HG03565 (cell line): ENCODE results near the gene AGBL1.

Source experiments
- ATAC-seq: cut with Tn5 transposase; IDR thresholded peaks from one replicate; pipeline ENCODE4 v1.9.1; 2021; ENCODE audit warnings: mild to moderate bottlenecking, moderate library complexity; ENCODE audit not compliant: unreplicated experiment

The AGBL1 gene

DNA sequence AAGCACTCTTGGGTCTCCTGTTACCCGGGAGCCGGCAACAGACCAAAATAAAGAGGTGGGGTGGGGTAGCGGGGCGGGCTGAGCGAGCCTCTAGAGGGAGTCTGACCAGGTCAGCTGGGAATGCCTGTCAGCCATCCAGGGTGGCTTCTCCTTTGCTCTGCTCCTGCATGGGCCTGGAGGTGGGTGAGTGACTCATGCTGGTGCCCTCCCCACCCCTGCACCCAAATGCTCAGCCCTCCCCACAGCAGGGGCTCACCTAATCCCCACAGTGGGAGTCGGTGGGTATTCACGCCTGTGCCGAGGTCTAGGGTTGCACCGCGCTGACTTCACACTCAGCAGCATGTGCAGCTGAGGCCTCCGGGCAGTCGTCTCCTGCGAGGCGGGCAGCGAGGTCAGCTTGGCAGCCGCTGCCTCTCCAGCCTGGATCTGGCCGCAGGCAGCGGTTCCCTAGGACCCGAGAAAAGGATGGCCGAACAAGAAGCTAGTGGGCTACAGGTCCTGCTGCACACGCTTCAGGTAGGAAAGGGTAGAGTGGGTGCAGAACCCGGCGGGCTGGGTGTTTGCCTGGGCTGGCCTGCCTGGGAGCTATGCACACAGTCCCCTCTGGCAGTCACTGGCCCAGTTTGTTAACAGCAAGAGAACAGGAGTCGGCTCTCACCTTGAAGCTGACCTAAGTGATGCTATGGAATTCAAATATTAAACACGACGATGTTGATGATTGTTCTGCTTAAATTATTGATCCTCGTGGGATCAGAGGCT lies at the start of gene AGBL1:
TSS of gene AGBL1 (plus strand) at position 364 of the 759 bp plus-strand sequence.
- ATAC-seq, result no peak

DNA sequence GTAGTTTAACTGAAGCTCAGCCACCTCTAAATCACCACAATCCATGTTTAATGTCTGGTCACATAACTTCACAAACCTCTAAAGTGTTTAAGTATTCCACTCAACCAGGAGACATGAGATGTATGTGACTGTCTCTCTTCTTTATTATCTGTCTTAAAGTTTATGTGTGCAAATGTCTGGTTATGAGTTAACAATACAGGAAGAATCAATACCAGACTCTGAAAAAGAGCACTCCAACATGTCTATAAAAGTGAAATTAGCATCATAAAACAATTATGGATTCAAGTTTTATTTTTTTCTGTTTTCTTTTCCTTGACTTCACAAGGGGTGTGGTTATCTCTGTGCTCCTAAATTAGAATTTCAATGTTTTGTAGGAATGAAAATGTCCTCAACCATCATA lies 44.8 kb upstream of the AGBL1 start:
- ATAC-seq, result no peak

DNA sequence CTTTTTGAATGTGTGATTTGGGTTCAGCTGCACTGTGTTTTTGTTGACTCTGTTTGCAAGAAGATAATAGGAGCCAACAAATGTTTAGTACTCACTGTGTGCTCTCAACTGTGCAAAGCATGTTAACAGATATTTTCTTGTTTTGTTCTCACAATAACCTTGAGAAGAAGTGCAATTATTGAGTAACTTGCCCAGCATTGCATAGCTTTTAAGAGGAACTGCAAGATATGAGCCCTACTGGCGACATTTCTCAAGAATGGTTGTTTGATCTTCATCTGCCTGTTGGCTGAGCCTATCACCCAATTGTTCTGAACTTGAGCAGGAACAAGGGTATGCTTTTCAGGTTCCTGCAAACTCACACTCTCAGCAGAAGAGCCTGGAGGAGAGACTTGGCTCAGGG lies 43.4 kb upstream of the AGBL1 start:
- ATAC-seq, result no peak

DNA sequence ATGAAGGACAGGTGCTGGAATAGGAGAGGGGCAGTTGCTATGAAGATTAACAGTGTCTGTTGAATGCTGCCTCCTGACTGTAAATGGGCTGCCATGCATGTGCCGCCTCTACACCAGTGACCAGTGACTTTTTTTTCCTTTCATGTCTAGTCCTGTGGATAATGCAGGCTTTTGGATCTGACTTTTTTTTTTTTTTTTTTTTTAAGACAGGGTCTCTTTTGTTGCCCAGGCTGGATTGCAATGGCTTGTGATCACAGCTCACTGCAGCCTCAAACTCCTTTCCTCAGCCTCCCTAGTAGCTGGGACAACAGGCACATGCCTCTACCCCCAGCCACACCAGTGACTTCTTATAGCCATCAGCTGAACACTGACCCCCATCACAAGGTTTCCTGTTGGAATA lies 41.2 kb upstream of the AGBL1 start:
- ATAC-seq, result no peak

DNA sequence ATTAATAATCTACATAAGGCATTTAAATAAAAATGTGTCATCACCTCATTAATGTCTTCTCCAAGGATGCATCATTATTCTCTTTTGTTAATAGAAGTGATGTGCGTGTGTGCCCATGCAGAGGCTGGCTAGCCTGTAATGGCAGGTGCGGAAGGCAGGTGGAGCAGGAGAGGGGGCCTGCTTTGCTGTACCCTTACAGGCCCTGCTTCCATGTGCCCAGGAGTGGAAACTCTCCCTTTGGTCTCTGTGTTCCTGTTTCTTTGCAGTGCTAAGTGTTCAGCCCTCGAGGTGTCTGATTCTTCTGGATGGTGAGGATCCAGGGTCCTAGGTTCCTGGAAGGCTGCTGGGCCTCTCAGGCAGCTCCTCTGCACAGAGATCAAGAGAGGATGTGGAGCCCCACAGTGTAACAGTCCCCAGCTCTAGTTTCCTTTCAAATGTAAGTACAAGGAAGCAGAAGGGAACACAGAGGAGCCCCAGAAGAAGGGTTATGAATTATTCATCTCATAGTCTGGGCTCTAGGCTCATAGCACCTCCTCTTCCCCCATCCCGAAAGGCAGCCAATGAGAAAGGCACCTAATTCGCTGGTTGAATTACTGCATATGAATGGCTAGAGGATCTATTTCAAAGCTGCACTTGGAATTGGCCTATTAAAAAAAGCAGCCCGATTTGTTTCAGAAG lies 39.2 kb upstream of the AGBL1 start:
- no peak for ATAC-seq

DNA sequence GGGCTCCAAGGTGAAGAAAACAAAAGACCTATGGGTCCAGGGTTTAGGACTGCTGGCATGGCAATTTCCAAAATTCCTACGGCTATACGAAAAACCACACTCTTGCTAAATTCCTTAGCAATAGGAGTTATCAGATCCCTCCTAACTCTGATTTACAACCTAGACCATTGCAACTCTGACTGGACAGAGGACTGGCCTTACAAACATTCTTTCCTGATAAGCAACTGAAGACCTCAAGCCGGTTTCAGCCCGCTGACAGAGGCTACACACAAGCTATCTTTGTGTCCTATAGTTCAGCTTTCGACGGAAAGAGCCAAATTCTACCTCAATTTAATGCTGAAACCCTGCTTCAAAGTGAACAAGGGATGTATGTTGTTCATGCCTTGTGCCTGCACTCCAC lies 38.3 kb upstream of the AGBL1 start:
- no peak for ATAC-seq

DNA sequence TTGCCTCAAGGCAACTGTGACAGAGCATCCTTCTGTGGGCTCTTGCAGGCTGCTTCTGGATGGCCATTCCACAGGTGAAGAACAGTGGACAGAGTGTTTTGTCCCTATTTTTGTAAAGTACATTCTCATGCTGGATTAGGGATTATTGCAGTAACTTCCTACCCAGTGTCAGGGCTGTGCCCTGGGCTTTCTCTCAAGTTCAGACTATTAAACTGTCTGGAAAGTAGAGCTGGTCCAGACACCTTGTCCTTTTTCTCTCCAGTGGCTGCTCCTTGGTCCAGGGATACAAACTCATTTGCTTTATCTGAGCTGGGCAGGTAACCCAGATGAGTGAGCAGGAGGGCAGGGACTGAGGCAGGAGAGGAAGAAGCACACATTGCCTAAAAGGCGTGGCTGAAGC lies 37.4 kb upstream of the AGBL1 start:
- ATAC-seq, result no peak

DNA sequence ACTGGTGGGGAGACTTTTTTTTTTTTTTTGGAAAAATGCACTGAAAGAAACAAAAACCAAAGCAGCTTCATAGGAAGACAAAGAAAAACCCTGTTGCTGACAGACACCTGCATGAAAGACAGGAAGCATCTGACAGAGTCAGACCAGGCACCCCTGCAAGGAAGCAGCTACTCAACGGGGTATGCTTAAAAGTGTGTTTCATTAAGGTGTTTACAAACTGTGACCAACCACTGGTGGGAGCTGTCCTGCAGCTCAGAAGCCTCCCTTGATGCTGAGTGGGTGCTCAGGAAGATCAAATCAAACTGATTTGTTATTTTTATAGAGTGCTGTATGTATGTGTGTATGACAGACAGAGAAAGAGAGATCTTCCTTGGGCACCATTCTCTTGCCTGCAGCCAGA lies 34.7 kb upstream of the AGBL1 start:
- no peak for ATAC-seq

DNA sequence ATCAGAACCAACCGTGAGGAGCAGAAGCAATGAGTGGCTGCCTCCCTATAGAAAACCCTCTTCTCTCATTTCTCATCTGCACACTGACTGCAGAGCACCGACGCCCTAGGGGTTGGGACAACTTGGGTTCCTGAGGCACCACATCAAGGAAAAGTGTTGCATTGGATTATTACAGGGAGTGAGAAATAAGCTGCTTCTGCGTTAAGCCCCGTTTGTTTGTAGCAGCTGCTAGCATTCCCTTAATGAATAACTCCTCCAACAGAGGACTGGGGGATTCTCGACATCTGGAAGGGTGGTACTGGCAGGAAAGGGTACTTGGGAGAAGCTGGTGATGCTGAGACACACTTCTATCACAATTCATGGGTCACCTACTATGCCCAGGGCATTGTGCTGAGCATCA lies 25.3 kb upstream of the AGBL1 start:
- no peak for ATAC-seq

DNA sequence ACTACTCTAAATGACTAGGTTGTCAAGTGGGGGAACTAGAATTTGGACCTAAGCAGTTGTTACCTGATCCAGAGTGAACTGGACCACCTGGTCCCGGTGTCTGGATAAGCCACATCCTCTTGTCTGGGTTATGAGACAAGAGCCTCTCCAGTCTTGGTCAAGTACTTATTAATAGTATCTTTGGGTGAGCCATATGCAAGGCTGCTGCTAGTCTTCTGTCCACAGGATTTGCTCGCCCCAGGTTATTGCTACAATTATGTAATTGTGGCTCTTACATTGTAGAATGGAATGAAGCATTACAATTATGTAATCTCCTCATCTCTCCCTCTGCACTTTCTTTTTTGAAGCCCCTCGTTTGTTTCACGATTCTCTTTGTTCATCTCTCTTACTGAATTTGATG lies 24.0 kb upstream of the AGBL1 start:
- no peak for ATAC-seq

DNA sequence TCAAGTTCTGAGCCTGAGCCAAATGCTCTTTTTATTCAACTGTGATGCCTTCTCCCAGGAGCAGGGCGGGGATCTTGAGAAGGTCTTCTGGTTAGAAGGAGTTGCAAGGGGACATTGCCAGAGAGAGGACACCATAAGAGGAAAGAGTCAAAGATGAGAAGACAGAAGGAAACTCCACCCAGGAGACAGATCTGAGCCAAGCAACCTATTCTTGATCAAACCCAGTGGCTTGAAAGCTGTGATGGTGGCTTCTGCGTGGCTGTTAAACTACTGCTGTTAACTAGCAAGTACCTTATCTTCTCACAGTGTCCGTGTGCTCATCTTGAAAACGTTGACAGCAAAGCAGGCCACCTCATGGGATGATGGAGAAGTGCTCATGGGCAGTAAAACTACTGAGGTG lies 19.8 kb upstream of the AGBL1 start:
- ATAC-seq, result no peak

DNA sequence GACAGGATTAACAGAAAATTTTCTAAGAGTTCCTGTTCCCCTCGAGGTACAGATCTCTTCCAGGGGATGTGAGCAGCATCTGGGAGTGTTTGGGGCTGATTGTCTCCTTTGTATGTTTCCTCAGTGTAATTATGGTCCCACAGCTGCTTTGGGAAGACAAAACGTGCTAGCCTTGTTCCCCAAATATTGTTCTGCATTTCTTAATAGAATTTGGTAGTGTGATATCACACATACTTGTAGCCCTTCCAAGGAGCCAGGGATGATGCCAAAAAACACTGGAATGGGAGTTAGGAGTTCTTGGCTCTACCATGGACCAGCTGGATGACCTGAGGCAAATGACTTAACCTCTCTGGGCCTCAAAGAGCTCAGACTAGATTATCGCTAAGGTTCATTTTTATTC lies 19.0 kb upstream of the AGBL1 start:
- ATAC-seq, result no peak

DNA sequence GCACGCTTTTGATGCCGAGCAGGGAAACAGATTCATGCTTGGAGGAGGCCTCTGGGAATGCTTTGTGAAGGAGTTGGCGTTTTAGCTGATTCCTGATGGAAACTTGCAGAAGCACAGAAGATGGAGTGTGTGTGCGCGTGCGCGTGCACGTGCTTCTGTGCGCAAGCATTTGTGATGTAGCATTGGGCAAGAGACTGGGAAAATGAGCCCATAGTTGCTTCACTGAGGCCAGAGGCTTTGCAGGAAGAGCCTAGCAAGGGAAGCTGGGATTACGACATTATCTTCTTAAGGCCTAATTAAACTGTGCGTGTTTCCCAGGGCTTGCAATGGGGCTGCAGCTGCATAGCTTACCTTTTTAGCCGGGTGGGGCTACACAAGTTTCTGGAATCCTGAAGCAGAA lies 18.1 kb upstream of the AGBL1 start:
- ATAC-seq, result no peak

DNA sequence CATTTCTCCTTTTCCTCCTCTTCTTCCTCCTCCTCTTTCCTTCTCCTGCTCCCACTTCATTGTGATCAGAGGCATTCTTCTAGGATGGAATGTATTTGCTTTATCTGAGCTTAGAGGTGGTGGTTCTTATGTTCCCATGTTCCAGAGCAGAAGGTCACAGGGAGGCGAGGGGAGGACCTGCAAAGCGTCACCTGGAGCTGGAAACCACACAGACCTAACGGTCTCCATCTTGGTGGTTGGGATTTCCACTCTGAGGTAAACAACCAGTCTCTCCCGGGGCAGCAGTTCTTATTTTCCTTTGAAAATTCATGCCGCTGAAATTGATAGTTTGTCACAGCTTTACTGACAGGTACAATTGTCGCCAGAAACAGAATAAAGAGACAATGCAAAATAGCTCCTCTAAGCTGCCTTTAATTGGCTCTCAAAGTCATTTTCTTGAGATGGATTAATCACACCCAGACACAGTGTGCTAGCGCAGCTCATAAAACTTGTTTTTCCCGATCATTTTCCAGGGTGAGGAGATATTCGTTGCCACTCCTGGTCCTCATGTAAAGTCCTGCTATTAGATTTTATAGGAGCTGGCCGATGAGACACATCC lies 16.9 kb upstream of the AGBL1 start:
- ATAC-seq, result no peak

DNA sequence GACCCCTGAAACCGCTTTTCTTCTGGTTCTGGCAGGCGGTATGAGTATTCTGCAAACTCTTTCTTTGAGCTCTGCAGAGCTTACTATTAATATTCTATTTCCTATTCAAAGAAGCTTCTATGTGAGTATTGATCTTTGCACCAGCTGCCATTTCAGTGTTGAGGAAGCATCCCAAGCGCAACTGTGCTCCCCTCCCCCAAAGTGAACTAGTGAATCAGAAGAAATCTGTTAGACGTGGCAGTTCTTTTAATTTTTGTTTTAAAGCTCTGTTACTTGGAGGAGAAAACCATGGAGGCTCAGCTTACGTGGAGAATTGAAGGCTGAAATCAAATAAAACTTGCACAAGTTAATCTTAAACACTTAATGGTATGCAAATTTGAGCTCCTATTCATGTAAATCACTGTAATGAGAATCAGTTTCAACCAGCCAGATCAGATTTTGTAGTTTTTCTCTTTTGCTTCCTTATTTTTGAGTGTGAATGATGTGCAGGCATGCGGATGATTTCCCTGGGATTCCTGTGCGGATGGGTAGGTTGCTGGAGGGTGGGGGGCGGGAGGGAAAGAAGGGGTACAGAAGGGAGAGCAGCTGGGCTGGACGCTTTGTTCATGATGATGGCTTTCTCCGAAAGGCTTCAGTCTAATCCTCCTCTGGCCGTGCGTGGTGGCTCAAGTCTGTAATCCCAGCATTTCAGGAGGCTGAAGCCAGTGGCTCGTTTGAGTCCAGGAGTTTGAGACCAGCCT lies 16.1 kb upstream of the AGBL1 start:
- no peak for ATAC-seq

DNA sequence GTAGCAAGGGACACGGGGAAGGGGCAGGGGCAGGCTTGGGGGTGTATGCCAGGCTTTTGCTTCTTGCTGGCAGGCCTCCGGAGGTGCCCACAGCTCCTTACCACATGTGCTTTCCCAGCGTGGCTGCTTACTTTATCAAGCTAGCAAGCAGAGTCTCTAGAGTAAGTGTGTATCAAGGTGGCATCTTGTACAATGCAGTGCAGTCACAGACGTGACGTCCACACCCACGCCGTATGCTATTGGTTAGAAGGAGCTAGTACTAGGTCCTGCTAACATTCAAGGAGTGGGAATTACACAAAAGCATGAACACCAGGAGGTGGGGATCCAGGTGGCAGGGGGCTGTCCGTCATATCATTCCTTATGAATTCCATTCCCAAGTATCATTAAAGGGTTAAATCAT lies 15.3 kb upstream of the AGBL1 start:
- ATAC-seq, result no peak

DNA sequence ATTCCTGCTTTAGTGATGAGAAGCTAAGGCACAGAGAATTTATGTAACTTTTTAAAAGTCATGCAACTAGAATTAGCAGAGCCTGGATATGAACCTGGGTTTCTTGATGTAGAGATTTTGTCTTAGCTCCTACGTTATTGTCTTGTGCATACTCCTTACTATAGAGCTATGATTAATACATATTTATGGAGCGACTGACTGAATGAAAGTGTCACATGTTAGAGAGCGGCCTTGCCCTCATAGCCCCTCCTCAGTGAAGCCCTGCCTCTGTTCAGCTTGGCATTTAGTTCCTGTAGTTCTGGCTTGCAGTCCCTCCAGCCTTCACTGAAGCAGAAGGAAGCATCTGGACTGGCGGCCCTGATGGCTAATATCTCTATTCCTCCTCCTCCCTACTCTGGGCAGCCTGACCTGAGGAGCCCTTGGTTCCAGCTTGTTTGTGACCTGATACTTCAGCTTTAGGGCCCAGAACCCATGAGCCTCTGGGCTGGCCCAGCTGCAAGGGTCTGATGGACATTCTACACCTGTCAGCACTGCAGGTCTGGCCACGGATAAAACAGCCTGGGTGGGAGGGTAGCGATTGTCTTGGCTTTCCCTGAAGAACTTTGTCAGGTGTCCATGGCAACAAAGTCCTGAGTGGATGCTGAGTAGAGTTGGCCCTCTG lies 13.4 kb upstream of the AGBL1 start:
- no peak for ATAC-seq

DNA sequence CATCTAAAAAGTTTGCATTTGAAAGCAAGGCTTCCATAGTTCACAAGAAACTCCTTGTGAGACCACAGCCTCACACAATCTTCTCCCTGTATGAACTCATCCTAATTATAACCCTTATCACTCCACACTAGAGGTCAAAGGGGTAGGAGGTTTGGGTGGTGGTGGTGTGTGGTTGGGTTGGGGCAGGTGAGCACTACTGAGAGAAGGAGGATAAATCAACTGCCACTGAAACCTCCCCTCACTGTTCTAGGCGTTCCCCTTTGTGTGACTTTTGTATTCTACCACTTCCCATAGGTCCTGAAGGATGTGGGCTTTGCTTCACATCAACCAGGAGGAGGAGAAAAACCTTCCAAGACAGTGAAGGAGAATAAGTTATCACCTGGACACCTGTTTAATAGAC lies 6.4 kb upstream of the AGBL1 start:
- ATAC-seq, result no peak

DNA sequence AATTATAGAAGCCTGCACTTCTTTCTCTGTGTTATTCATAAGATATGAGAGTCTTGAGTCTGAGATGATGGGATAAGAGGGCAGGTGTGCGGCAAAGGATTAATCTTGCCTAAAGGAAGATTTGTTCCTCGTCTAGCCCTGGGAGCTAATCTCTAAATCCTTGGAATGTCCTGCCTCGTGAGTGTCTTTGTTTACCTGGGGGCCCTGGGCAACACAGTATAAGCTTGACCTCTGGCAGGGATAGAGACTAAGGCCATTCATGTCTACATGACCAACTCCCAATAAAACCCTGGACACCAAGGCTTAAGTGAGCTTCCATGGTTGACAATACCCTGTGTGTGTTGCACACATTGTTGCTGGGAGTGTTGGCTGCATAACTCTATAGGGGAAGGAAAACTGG lies 3.2 kb upstream of the AGBL1 start:
- ATAC-seq, result no peak

DNA sequence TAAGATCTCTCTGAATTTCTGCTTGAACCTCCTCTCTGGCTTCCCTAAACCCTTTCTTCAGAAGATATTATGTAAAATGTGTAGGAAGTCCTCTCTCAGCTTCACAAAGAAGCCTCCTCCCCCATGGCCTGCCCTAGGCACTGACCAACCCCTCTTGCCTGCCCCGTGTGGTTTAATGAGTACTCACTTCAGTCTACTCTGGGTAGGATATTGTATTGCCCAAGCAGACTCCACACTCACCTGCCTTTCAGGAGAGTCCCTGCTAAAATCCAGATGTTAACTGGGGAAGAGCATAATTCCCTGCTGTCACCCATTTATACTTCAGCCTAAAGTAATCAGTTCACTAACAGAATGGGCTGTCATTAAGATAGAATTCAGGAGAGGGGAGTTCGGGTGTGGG lies 2.6 kb upstream of the AGBL1 start:
- no peak for ATAC-seq

DNA sequence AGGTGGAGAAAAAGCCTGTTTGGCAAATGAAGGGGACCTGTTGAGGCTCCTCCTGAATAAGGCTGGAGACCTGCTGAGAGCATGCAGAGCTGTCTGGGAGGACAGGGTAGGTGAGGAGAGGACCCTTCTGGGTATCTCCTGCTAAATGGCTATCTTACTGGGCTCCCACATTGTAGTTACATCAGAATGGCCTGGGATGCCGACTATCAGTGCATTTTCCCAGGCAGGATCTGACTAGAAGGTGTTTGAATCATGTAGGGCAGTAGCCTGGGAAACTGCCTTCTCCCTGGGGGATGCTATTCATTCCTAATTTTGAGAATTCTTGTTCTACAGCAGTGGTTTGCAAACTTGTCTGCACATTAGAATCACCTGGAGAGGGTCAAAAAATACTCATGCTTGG lies 631 bp downstream of the AGBL1 start:
- no peak for ATAC-seq
